GM19468 (cell line): ENCODE data around the gene ABTB1.
"Not testable (repeated sequence)": the region's sequence is repeated elsewhere in the genome, so short reads cannot be mapped to it uniquely, and the experiment has no call there.

Experiments used
- ATAC-seq: cut with Tn5 transposase; IDR thresholded peaks from one replicate; pipeline ENCODE4 v1.9.1; 2021; ENCODE audit warnings: mild to moderate bottlenecking, moderate library complexity, moderate number of reproducible peaks; ENCODE audit not compliant: unreplicated experiment; ENCODE audit errors: extremely low read depth

Gene ABTB1

GRCh38 chr3:127698691-127699415, 26.1 kb downstream of the ABTB1 start:
- ATAC-seq = no peak

DNA sequence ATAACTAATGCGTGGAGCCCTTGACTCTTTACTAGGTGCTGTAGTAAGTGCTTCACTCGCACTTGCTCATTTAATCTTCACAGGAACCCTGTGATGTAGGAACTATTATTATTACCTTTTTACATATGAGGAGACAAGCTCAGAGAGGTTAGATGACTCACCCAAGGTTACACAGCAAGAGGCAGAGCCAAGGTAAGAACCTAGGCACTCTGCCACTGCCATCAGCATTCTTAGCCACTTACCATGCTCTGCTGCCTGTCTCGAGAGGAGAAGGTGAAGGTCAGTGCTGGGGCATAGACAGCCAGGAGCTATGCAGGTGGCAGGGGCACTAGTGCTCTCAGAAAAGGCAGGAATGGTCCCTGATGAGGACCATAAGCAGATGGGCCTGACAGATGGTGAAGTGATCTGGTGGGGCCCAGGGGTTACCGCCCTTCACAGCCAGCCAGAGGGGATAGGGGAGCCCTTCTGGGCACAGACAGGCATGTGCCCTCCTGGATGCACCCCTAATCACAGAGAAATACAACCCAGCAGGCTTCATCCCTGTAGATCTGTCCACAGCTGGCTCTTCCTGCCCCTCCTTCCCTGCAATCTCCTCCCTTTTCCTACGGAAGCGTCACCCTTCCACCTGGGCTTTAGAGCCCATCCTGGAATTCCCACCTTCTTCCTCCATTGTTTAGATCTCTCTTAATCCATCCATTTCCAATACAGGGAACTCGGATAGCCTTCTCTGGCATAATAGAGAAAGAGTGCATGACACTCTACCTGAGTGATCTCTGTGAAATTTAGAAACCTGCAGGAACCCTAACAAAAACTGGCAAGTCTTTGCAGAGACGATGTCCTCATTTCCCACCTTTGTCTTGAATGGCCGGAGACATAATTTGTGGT, 26.9 kb downstream of the ABTB1 start:
- no peak for ATAC-seq

DNA sequence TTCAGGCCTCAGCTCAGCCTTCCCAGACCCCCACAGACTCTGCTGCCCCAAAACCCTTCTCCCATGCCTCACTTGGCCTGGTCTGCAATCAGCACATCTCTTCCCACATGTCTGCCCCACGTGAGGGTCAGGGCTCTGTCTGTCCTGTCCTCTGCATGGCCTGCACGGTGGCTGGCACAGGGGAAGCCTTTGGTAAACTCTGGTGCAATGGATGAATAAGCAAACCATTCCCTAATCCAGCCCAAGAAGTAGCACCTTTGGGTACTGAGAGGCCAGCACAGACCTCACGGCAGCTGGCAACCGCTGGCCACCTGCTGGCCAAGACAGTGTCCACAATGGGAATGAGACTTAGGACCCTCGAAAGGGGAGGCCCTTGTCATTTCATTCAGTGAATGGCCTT, 27.7 kb downstream of the ABTB1 start:
- ATAC-seq = no peak

GRCh38 chr3:127701280-127701911, 28.6 kb downstream of the ABTB1 start:
- no peak for ATAC-seq

DNA sequence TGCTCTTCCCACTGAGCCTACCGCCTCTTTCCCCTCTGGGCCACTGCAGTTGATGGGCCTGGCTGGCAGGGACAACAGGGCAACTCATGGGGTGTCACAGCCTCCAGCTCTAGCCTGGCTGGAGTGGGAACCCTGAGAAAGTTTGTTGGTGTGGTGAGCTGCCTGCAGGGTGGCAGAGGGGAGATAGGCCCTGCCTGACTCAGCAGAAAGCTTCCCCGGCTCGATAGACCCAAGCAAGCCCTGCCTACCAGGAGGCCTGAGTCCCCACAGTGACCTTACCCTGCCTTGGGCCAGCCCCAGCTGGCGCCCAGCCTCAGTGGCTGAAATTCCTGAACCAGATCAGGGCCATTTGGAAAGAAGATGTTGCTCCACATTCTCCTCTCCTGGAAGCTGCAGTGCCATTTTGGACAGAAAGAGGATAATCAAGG, 29.4 kb downstream of the ABTB1 start:
- ATAC-seq = no peak

DNA sequence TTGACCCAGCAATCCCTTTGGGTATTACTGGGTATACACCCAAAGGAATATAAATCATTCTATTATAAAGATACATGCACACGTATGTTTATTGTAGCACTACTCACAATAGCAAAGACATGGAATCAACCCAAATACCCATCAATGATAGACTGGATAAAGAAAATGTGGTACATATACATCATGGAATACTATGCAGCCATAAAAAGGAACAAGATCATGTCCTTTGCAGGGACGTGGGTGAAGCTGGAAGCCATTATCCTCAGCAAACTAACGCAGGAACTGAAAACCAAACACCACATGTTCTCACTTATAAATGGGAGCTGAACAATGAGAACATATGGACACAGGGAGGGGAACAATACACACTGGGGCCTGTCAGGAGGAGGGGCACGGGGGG, 32.1 kb downstream of the ABTB1 start:
- not testable (repeated sequence) for ATAC-seq

GRCh38 chr3:127706312-127706711, 33.6 kb downstream of the ABTB1 start:
- ATAC-seq = no peak

DNA sequence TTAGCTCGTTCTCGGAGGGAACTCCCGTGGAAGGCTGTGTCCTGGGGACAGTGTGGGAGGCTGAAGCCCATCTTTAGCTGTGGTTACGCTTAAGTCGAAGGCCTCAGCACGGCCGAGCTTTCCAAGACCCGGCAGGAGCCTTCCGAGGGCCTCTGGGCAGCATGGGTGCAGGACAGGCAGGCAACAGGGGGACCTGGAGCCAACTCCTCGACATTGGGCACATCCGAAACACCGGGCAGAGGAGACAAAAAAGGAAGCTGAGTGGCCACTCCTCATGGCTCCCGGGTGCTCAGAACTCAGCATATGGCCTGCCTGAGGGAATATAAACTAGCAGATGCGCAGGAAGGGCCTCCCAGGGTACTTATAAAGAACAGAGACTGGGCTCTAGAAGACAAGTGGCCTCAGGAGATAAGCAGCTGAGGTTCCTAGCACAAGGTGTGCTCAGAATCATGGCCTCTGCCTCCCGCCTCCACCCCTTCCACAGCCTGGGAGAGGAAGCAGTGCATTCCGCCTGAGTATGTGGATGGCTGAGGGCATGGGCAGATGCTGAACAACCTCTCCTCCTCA, 34.1 kb downstream of the ABTB1 start:
- no peak for ATAC-seq

- no peak for ATAC-seq
Observed at GRCh38 chr3:127707851-127708411, 35.2 kb downstream of the ABTB1 start.

DNA sequence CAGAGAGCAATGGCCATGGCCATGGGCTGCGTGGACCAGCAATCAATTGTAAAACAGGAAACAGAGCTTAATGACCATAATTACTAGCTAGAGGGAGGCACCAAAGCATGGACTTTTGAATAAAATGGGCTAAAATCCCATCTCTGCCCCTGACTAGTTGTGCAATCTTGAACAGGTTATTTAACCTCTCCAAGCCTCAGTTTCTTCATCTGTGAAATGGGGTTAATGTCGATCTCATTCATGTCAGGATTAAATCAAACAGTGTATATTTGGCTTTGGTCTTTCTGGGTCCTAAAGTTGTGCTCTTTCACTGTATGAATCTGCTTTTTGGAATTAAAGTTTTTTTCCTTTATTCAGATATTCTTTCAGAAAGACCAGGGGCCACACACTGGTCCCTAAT, 36.1 kb downstream of the ABTB1 start:
- no peak for ATAC-seq

GRCh38 chr3:127709320-127710060, 36.7 kb downstream of the ABTB1 start:
- ATAC-seq = no peak

DNA sequence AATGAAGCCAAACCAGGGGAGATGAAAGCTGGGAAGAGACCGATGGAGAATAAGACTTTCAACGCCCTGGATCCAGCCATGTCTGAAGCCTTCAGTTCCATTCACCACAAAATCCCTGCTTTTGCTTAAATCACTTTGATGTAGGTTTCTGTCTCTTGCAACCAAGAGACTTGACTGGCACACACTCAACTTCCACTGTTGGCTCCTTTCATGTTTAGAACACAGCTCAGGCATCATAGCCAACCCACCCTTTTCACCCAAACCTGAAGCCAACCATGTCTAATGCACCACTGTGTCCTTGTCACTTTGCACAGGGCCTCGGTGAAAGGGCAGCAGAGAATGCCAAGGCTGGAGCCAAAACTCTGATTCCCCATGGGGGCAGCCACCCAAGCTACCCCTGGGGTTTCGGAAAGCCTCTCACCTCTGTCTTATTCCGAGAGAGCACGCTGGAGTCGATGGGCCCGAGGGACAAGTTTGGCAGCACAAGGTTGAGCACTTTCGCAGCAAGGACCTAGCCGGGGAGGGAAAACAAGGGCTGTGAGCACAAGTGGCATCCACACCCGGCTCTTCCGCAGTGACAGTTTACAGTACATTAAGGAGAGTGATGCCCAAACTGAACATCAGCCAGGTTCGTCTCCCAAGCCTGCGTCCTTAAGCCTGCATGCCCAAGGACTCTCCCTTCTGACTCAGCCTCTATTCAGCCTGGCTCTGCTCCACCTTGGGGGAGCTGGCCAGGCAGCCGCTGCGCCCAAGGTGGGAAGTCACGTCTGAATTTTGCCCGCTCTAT, 37.6 kb downstream of the ABTB1 start:
- ATAC-seq = no peak

DNA sequence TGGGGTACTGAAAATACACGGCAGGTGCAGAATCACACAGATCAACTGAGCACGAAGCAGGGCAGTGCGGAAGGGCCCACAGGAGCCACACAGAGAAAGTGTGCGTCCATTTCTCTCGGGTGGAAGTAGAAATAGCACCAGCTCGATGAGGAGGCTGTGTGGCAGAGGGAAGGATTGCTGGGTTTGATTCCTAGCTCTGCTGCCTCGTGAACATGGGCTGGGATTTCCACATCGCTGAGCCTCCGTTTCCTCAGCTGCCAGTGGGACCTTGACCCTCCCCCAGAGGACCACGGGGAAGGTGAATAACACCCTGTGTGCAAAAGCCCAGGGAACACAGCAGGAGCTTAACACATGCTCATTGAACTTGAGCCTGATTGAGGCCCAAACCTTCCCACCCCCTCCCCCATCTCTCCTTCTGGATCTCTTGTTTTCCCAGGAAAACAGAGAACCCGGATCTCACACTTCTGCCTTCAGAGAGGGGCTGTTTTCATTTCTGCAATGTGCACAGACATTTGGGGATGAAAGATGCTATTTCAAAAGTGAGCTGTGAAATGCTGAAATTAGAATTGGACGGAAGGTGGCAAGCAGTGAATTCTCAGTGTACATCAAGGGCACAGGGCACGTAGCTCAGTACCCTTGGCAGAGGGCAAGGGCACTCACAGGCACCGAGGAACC, 38.4 kb downstream of the ABTB1 start:
- no peak for ATAC-seq

DNA sequence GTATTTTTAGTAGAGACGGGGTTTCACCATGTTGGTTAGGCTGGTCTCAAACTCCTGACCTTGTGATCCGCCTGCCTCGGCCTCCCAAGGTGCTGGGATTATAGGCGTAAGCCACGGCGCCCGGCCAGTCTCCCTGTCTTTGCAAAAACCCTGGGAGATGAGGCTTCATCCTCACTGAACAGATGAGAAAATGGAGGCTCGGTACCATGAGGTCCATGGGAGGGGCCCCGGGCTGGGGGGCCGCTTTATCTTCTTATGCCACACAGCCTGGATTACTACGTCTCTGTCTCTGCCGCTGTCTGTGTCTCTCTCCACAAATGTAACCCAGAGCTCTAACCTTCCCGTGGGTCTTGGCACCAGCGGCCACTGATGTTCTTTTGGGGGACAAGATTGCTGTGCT, 39.1 kb downstream of the ABTB1 start:
- no peak for ATAC-seq

DNA sequence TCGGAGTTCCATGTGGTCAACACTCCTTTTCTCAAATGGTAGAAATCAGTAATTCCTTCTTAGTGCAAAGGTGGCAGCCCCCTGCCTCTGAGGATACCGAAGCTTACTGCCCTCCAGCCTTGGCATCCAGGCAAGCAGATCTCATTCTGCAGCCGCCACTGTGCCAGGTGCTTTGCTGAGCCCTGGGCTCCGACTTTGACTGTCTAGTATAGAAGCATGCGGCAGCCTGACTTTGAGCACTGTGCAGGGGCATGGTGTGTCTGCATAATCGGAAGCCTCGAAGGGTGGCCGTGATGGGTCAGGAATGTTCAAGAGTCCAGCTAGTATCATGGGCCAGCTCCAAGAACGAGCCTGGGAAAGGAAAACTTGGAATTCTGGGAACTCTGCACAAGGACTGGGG, 39.7 kb downstream of the ABTB1 start:
- ATAC-seq = no peak

DNA sequence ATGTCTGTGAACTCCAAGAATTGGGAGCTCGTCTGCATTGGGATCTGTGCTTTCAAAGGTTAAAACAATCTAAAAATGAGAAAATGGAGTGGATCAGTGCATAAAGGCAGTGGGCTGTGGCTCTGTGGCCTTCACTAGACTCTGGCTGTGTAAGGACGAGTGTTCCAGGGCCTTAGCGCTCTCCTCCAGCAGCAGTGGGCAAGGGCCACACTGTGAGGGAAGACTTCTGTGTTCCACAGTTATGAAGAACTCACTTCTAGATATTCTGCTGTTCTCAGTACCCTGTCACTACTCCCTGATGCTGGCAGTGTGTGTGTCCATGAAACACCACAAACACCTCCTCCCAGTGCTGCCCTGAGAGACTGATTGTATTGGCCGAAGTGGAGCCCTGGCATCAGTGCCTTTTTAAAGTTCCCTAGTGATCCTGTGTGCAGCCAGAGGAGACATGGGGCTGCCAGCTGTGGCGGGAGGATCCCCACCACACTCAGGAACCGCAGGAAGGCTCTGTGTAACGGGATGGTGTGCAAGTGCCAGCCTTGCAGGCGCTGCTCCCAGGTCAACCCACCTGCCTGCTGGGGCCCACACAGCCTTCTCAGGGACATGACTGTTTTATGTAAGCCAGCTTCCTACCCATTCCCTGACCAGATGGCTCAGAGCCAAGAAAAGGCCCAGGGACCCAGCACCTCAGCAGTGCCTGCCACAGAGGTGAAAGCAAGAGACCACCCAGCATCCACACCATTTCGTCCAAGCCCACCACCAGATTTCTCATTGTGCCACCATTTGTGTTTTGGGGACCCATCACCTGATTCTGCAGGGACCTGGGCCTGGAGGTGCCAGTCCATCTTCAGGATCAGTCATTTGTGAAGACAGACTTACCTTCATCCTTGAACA, 40.4 kb downstream of the ABTB1 start:
- ATAC-seq = no peak

GRCh38 chr3:127714125-127714571, 41.4 kb downstream of the ABTB1 start:
- no peak for ATAC-seq
